ENCODE results near the gene PNPO.
"Not testable (repeated sequence)": the region's sequence is repeated elsewhere in the genome, so short reads cannot be mapped to it uniquely, and the experiment has no call there.

Gene PNPO

GRCh38 chr17:47980541-47980940 lies 39.2 kb downstream of the PNPO start:
- no peak for DNase-seq

GRCh38 chr17:47981462-47981861 lies 40.1 kb downstream of the PNPO start:
- DNase-seq: peak; percentile 55

GRCh38 chr17:47982091-47982617 lies 40.8 kb downstream of the PNPO start:
- DNase-seq: no peak

DNA sequence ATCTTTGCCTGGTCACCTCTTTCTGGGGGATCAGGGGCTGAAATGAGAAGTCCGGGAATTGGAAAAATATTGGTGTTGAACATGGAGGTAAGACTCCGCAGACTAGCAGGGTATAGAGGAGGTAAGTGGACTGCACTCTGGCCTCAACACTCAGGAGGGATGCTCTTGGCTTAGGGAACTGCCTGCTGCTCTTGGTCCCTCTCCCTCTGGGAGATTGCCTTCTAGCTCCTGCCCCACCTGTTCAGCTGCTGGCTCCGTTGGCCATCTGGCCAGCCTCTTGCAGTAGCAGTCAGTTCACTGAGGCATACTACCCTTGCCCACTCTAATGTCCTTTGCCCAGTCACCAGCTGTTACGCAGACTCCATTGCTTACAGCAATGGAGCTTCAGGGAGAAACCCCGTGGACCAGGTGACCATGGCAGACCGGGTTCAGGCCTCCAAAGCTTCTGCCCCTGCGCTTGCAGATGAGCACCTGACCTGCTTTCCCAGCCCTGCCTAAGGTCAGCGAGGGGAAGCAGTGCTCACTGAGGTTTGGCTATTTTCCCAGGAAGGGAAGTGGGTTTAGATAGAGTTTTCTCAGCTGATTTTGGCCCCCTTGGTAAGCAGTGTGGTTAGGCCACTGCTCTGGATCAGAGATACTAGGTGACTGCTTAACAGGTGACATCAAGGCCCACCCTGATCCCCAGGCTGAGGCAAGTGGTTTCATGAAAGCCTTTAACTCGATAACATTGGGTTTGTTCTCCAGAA lies 41.4 kb downstream of the PNPO start:
- no peak for DNase-seq

DNA sequence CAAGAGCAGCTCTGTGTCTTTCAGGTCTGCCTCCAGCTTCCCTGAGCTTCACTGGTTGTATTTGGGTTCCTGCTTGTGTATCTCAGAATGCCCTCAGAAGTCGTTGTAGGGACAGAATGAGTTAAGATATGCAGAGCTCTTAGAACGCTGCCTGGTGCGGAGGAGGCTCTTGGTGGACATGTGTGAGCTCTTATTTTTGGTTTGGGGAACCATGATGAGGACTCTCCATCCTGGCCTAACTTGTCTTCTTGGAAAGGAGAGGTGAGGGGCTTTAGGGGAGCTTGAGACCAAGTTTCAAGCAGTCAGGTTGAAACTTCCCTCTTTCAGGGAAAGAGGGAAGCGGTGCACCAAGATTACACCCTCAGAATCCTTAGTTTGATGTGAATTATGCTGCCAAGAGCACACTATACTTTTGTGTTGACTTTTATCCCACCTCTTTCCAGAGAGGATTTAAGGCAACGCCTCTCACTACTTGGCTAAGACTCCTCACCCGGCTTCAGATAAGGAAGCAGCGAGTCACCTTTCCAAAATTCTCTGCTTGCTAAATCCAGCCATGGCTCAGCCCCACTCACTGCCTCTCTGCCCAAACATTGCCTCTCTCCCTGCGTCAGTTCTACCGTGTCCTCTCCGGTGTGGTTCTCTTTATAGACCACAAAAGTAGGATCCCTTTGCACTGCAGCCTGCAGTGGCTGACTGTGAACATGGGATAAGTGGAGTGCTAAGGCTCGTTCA lies 42.3 kb downstream of the PNPO start:
- no peak for DNase-seq

DNA sequence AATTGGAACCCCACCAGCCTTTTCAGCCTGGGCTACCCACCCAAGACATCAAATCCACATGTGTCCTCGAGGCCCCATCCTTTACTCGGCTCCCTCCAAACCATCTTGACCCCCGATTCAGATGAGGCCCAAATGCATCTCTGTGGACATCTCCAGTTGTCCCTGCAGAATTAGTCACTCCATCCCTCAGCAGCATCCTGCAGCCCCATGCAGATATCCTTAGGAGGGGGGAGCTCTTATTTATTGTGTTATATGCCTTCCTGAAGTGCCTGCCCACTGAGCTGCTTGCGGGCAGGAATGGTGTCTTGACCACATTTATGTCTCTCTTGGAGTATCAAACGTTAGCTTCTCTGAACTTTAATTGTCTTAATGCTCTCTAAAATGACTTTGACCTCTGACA lies 45.1 kb downstream of the PNPO start:
- DNase-seq: no peak

- no peak for DNase-seq
These were observed 46.0 kb downstream of the PNPO start for GRCh38 chr17:47987240-47987835.

DNA sequence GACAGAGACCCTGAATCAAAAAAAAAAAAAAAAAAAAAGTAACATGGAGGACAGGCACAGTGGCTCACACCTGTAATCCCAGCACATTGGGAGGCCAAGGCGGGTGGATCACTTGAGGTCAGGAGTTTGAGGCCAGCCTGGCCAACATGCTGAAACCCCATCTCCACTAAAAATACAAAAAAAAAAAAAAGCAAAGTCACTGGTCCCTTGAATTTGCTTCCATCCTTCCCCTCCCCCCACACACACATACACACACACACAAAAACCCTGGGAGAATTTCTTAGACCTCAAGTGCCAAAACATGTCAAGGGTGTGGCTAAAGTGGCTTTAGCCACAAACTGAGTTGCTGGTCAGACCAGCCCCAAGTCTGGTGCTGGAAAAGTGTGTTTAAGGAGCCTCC lies 47.1 kb downstream of the PNPO start:
- not testable (repeated sequence) for DNase-seq

- no peak for DNase-seq
These were observed 47.8 kb downstream of the PNPO start for GRCh38 chr17:47989159-47989558.

GRCh38 chr17:47989700-47990099 lies 48.3 kb downstream of the PNPO start:
- no peak for DNase-seq

DNA sequence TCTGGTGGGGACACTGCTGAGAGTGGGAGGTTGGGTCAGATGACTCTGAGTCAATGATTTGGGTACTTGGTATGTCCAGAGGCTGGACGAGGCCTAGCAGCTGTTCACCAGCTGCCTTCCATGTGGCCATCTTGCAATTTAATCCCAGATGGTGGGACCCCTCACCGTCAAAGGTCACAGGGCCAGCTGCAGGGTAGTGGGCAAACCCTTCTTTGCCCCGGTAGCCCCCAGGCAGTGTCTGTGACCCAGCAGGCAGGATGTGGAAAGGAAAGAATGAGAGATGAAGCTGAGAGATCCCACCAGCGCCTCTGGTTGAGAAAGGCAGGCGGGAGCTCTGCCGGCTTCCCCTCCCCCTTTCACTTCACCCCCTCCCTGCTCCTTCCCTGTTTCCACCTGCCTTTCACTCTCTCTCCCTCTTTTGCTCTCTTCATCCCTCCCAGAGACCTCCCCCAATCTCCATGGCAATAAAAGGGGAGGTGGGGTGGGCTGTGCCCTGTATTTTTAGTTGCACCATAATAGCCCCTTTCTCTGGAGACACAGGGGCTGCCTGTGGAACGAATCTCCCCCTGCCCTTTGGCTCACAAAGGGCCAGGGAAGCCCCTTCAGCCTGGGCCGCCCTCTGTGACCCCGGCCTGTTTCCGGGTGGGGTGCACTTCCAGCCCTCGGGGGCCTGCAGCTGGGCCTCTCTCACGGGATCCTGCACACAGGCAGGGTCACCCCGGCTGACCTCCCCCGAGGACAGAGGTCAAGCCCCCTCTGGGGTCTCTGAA lies 49.8 kb downstream of the PNPO start:
- DNase-seq: no peak

DNA sequence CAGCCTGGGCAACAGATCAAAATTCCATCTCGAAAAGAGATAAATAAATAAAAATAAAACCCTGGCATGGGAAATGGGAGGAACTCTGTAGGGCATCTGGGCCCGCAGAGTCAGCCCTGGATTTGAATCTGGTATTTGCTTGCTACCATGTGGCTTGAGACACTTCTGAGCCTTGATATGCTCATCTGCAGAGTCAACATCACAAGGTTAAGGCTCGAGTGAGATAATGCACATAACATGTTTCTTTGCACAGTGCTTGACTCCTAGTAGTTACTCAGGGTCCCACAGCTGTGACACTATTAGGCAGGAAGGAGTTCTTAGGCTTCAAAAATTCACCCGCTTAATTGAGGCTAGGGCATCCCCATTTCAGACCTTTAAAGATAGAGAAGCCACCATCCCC lies 50.8 kb downstream of the PNPO start:
- no peak for DNase-seq

- DNase-seq: no peak
These were observed 51.7 kb downstream of the PNPO start for GRCh38 chr17:47993031-47993564.

- no peak for DNase-seq
These were observed 52.6 kb downstream of the PNPO start for GRCh38 chr17:47993964-47994363.

- no peak for DNase-seq
These were observed 53.4 kb downstream of the PNPO start for GRCh38 chr17:47994724-47995123.

DNA sequence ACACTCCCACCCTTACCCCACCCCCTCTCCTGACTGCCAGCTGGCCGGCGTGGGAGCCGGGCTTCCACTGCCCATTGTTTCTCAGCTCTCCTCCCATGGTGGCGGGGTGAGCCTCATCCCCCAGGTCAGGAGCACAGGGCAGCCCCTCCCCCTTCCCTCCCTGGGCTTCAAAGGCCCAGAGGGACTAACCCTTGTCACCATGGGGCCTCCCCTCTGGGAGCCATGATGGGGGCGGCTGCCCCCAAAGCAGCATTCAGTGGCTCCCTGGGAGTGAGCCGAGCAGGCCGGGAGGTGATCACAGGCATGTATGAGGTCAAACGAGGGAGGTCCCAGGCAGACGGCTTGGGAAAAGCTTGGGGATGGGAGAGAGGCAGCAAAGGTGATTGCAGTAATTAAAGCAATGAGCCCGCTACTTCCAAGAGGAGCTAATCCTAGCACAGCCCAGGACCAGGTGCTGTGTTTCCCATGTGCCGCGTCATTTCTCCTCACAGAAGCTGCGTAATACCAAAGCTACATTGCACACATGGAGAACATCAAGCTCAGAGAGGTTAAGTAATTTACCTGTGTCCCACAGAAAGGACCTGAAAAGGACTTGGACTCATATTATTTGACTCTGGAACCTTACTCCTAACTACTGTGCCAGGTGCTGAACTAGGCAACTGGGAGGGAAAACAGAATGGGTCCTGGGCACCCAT lies 54.0 kb downstream of the PNPO start:
- no peak for DNase-seq

GRCh38 chr17:47996201-47996600 lies 54.8 kb downstream of the PNPO start:
- no peak for DNase-seq

GRCh38 chr17:47997586-47997985 lies 56.2 kb downstream of the PNPO start:
- no peak for DNase-seq

- DNase-seq: no peak
These were observed 56.7 kb downstream of the PNPO start for GRCh38 chr17:47998044-47998443.

All from activated CD4-positive, alpha-beta T cell treated with anti-CD3 and anti-CD28 coated beads, Interleukin-10, Interleukin-2, amounts not matched to agents 100 ng/mL and 50 ng/mL, durations not matched to agents 16 hours and 8 hours (primary cell).